ENCODE measurements around the gene TSACC. TPM values are rescaled to one million over a fixed set of nuclear protein-coding genes. Genes with fewer than 3 reads are reported as not detected.

The TSACC gene
- total and polyA plus RNA-seq, 2 of the 8 experiments (the other 6 are each of a cell fraction or from before 2014, with no cell fraction given): 1.0 to 5.0 TPM

DNA sequence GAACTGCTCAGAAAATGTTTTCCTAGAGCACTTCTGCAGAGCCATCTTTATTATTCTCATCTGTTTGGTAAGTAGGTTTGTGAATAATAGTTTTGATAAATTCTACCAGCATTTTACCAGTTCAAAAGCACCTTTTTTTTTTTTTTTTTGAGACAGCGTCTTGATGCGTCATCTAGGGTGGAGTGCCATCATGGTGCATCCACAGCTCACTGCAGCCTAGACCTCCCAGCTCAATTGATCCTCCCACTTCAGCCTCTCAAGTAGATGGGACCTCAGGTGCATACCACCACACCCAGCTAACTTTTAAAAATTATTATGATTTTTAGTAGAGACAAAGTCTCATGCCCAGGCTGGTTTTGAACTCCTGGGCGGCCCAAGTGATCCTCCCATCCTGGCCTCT lies 20.9 kb downstream of the TSACC start:
- no peaks in the 10 kb centered on the region for H4K20me1 ChIP-seq (replicated peaks in 1 of 2; ENCODE audit: control insufficient read depth in 1 of 2, insufficient read depth in 2 of 2, low read length in 2 of 2)
- TF ChIP-seq SRF (IDR thresholded peaks at IDR 0.05; ENCODE audit: low read depth, low read length) (no peak), POLR2A (IDR thresholded peaks at IDR 0.05; ENCODE audit: control extremely low read depth in 1 of 2, low read depth in 2 of 2, low read length in 2 of 2) (no peak), RNF2 (IDR thresholded peaks at IDR 0.05; ENCODE audit: borderline replicate concordance, low read depth, low read length, missing control alignments, poor library complexity, severe bottlenecking) (no peak), EP300 (IDR thresholded peaks at IDR 0.05; ENCODE audit: borderline replicate concordance in 1 of 2, low read depth in 2 of 2, low read length in 2 of 2) (no peak), SP2 (IDR thresholded peaks at IDR 0.05; ENCODE audit: low read length) (no peak), JUN (IDR thresholded peaks at IDR 0.05; ENCODE audit: low read depth, low read length) (no peak), RXRA (IDR thresholded peaks at IDR 0.05; ENCODE audit: insufficient read depth, low read depth, low read length) (no peak), HDAC6 (IDR thresholded peaks at IDR 0.05; ENCODE audit: low read depth, low read length) (no peak), GTF2F1 (IDR thresholded peaks at IDR 0.05; ENCODE audit: borderline replicate concordance, low read depth, low read length) (no peak), SUZ12 (IDR thresholded peaks at IDR 0.05; ENCODE audit: low read length) (no peak), SIX5 (IDR thresholded peaks at IDR 0.05; ENCODE audit: low read depth, low read length) (no peak), ASH2L (IDR thresholded peaks at IDR 0.05; ENCODE audit: low read length) (no peak), RAD21 (IDR thresholded peaks at IDR 0.05 in 1 of 2, conservative IDR thresholded peaks at IDR 0.05 in 1 of 2; ENCODE audit: low read depth in 2 of 2, low read length in 2 of 2) (no peak), KDM4A (IDR thresholded peaks at IDR 0.05; ENCODE audit: low read depth, low read length, severe bottlenecking) (no peak)

More for the DNA sequence above, 20.9 kb downstream of the TSACC start:
- Histone ChIP-seq H4K8ac (ENCODE audit: extremely low read depth, insufficient read depth, low read length) (no peak overlapping the region), H3K79me1 (ENCODE audit: low read depth, low read length) (no peaks in the 10 kb centered on the region), H3K18ac (ENCODE audit: extremely low read depth, low read length) (no peak overlapping the region), H3K36me3 (ENCODE audit: control insufficient read depth in 2 of 4, insufficient read depth in 4 of 4, low read length in 3 of 4) (no peaks in the 10 kb centered on the region), H2BK5ac (ENCODE audit: low read depth, low read length) (no peak overlapping the region), H3K4me1 (replicated peaks in 1 of 4; ENCODE audit: control insufficient read depth in 3 of 4, insufficient read depth in 4 of 4, low read length in 3 of 4) (peaks cover 0 to 4% (median 2%) of the 10 kb centered on the region in 4 experiments; a peak in 3 of 7 replicates), H3K9ac (replicated peaks in 1 of 4; ENCODE audit: extremely low read depth in 1 of 4, low read depth in 3 of 4, low read length in 3 of 4) (no peak overlapping the region), H3K27ac (ENCODE audit: low read depth, low read length) (no peak overlapping the region), H3K14ac (ENCODE audit: insufficient read length) (no peak overlapping the region), H2BK20ac (ENCODE audit: low read length) (no peak overlapping the region), H4K91ac (replicated peaks; ENCODE audit: insufficient read length, low read length) (no peak overlapping the region), H3K56ac (replicated peaks; ENCODE audit: insufficient read length, low read depth, low read length) (no peak overlapping the region), H3K9me3 (ENCODE audit: insufficient read depth in 2 of 2, low read depth in 1 of 2, low read length in 1 of 2) (no peaks in the 10 kb centered on the region), H4K5ac (ENCODE audit: insufficient read length, low read depth, low read length) (no peak overlapping the region), H2AK5ac (ENCODE audit: low read depth, low read length) (no peak overlapping the region), H2BK120ac (replicated peaks; ENCODE audit: low read depth, low read length) (no peak overlapping the region), H3K4ac (replicated peaks; ENCODE audit: insufficient read length, low read depth, low read length) (no peak overlapping the region), H3K23me2 (ENCODE audit: low read depth, low read length) (peaks cover 6% of the 10 kb centered on the region; the same call in 1 of the 2 replicates), H2BK12ac (ENCODE audit: low read depth, low read length) (no peak overlapping the region), H3K4me3 (ENCODE audit: extremely low read depth in 1 of 4, insufficient read depth in 2 of 4, low read depth in 3 of 4, low read length in 4 of 4) (no peak overlapping the region), H3K23ac (ENCODE audit: insufficient read length) (no peak overlapping the region), H2BK15ac (ENCODE audit: low read length) (no peak overlapping the region), H3K79me2 (ENCODE audit: control insufficient read depth in 1 of 2, insufficient read depth in 2 of 2, low read length in 2 of 2) (no peaks in the 10 kb centered on the region), H3K27me3 (replicated peaks in 1 of 4; ENCODE audit: control insufficient read depth in 3 of 4, extremely low read depth in 1 of 4, insufficient read depth in 3 of 4, low read length in 3 of 4) (no peaks in the 10 kb centered on the region; a peak in 1 of 7 replicates), H3K4me2 (ENCODE audit: insufficient read depth in 1 of 2, low read depth in 2 of 2, low read length in 2 of 2) (no peak overlapping the region), H2AFZ (ENCODE audit: low read length) (no peak overlapping the region)
- 98% methylated on average over 3 of the region's 3 CpGs; no CpG with 5 or more reads in 1 of the 2 experiments for WGBS, 2 experiments (ENCODE audit: extremely low coverage in 1 of 2, insufficient coverage in 1 of 2, insufficient read length in 1 of 2, insufficient replicate concordance in 2 of 2, low coverage in 1 of 2, low lambda C conversion rate in 2 of 2, missing lambda C conversion rate in 1 of 2)
- no peak for DNase-seq (ENCODE audit: low read depth in 1 of 2, low spot score in 2 of 2)
- ChIA-PET POLR2A (ENCODE audit: partially characterized antibody) (interaction anchor here (1.0 to 2.1 kb wide), 4 partner anchors 29 to 142 kb away, joined by 3 to 6 read pairs (median 4); partner anchors contain the start of gene SMG5), CTCF (ENCODE audit: partially characterized antibody) (interaction anchor here (0.5 to 6.1 kb wide), 38 partner anchors 10 to 497 kb away, joined by 3 to 60 read pairs (median 4); partner anchors contain the start of genes CCT3, RHBG, SMG5 and TSACC)
- no peak for FAIRE-seq

Measured in H1 (cell line).